Measurements from ENCODE around the gene CDC27. TPM values are rescaled to one million over a fixed set of nuclear protein-coding genes. Genes with fewer than 3 reads are reported as not detected.

CDC27 gene
- total RNA-seq, 4 donors from 2014 or later: 37.5 to 63.9 (median 40.6) TPM

DNA sequence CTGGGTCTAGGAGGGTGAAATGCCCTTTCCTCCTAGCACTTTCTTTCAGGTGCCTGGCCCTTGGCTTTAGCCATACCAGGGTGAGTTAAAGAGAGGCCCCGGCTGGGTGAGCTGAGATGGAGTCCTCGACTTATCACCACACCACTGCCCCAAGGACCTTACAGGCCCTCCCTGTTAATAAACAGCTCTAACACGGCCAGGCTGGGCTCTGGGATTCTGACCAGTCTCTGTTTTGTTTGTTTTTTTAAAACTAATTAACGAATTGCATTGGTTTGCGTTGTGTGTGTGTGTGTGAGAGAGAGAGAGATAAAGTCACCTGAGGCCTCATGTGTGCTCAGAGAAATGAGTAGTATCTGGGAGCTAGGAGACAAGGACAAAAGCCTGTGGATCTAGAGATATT is 34.4 kb upstream of the CDC27 start:
- no peaks in the 10 kb centered on the region for H3K27me3 ChIP-seq
- no peaks in the 10 kb centered on the region for H3K9me3 ChIP-seq
- in situ Hi-C loops (cut with MboI; ENCODE audit: low pct_ligation_motif_present in 1 of 4, low pct_unique_long_range_greater_than_20kb in 1 of 4, low sequenced_read_pairs in 3 of 4) (no loop called here), intact Hi-C loops (cut with DNase I; ENCODE audit: low total_unique reads) (no loop called here)
- no peaks in the 10 kb centered on the region for H3K36me3 ChIP-seq
- no peak overlapping the region for H3K27ac ChIP-seq
- no peak for DNase-seq
- 90% methylated on average over 5 of the region's 5 CpGs; no CpG with 5 or more reads in 1 of the 2 donors for WGBS, 2 donors (ENCODE audit: low coverage in 1 of 2)
- no peak overlapping the region for H3K4me3 ChIP-seq
- TF ChIP-seq POLR2A (IDR thresholded peaks at IDR 0.05) (no peak), EP300 (IDR thresholded peaks at IDR 0.05; ENCODE audit: low read depth) (no peak)
- TF ChIP-seq, protein P1, sequence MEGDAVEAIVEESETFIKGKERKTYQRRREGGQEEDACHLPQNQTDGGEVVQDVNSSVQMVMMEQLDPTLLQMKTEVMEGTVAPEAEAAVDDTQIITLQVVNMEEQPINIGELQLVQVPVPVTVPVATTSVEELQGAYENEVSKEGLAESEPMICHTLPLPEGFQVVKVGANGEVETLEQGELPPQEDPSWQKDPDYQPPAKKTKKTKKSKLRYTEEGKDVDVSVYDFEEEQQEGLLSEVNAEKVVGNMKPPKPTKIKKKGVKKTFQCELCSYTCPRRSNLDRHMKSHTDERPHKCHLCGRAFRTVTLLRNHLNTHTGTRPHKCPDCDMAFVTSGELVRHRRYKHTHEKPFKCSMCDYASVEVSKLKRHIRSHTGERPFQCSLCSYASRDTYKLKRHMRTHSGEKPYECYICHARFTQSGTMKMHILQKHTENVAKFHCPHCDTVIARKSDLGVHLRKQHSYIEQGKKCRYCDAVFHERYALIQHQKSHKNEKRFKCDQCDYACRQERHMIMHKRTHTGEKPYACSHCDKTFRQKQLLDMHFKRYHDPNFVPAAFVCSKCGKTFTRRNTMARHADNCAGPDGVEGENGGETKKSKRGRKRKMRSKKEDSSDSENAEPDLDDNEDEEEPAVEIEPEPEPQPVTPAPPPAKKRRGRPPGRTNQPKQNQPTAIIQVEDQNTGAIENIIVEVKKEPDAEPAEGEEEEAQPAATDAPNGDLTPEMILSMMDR (IDR thresholded peaks at IDR 0.05): no peak
- peaks cover 5 to 21% (median 14%) of the 10 kb centered on the region in 4 donors for H3K4me1 ChIP-seq

DNA sequence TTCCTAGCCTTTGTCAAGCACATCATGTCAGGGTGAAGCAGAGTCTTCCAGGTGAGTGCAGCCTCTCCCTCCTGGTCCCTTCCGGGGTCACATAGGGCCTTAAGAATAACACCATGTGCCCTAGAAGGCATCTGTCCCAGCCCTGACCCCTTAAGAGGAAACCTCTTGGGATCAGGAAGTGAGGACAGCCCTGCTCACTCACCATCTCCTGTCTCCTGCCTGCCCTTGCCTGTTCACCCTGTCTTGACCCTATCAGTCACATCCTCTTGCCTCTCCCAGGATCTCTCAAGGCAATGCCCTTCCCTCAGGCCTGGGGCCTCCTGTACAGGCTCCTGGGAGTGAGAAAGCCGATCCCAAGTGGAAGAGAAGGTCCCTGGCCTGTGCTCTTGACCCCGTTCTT is 33.9 kb upstream of the CDC27 start:
- Histone ChIP-seq H3K9me3 (no peaks in the 10 kb centered on the region), H3K4me3 (no peak overlapping the region), H3K36me3 (no peaks in the 10 kb centered on the region), H3K27me3 (no peaks in the 10 kb centered on the region), H3K27ac (no peak overlapping the region), H3K4me1 (peaks cover 5 to 21% (median 14%) of the 10 kb centered on the region in 4 donors)
- in situ Hi-C loops (cut with MboI; ENCODE audit: low pct_ligation_motif_present in 1 of 4, low pct_unique_long_range_greater_than_20kb in 1 of 4, low sequenced_read_pairs in 3 of 4): no loop called here
- TF ChIP-seq, protein P1 (IDR thresholded peaks at IDR 0.05): no peak
- TF ChIP-seq POLR2A (IDR thresholded peaks at IDR 0.05) (no peak), EP300 (IDR thresholded peaks at IDR 0.05; ENCODE audit: low read depth) (no peak), POLR2AphosphoS5 (IDR thresholded peaks at IDR 0.05) (no peak)
- 85 to 90% methylated on average over 3 of the region's 3 CpGs for WGBS, 2 donors (ENCODE audit: low coverage in 1 of 2)
- intact Hi-C loops (cut with DNase I; ENCODE audit: low total_unique reads): no loop called here
- no peak for DNase-seq

DNA sequence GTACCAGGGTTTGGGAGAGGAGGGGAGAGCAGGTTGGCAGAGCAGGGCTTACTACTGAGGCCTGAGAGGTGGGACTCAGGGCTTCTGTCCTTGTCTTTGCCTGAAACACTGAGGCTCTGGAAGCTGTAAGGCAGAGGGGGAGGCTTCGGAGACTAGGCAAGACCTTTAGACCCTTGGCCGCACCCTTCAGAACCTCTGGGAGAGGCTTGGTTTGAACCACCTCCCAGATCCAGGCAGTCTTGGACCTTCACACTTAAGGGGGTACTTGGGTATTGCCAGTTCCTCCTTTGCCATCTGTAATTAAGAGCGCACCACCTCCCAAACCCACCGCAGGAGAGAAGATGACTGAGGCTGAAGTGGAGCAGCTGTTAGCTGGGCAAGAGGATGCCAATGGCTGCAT is 33.0 kb upstream of the CDC27 start:
- Histone ChIP-seq H3K36me3 (no peaks in the 10 kb centered on the region), H3K9me3 (no peaks in the 10 kb centered on the region), H3K27ac (no peak overlapping the region), H3K4me1 (peaks cover 5 to 21% (median 14%) of the 10 kb centered on the region in 4 donors), H3K27me3 (no peaks in the 10 kb centered on the region), H3K4me3 (no peak overlapping the region)
- no peak for TF ChIP-seq POLR2AphosphoS5 (IDR thresholded peaks at IDR 0.05)
- in situ Hi-C loops (cut with MboI; ENCODE audit: low pct_ligation_motif_present in 1 of 4, low pct_unique_long_range_greater_than_20kb in 1 of 4, low sequenced_read_pairs in 3 of 4) (no loop called here), intact Hi-C loops (cut with DNase I; ENCODE audit: low total_unique reads) (no loop called here)
- DNase-seq: no peak
- 88% methylated on average over 4 of the region's 4 CpGs; no CpG with 5 or more reads in 1 of the 2 donors for WGBS, 2 donors (ENCODE audit: low coverage in 1 of 2)

DNA sequence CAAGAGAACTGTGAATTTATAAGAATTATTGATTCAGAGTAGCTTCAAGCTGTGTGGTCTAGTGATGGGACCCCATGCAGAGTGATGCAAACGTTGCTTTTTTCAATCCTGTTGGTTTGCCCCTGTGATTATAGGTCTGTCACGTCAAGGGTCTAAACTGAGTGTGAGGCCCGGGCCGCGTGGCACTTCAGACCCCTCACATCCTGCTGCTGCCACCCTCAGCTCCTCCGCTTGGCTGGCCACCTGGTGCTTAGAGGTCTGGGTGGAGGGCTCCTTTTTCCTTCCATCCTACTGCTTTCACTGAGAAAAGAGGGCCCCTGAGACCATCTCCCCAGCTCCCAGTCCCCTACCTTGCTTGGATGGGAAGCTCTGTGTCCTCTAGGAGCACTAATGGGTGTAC is 32.1 kb upstream of the CDC27 start:
- intact Hi-C loops (cut with DNase I; ENCODE audit: low total_unique reads) (no loop called here), in situ Hi-C loops (cut with MboI; ENCODE audit: low pct_ligation_motif_present in 1 of 4, low pct_unique_long_range_greater_than_20kb in 1 of 4, low sequenced_read_pairs in 3 of 4) (no loop called here)

More for the DNA sequence above, 32.1 kb upstream of the CDC27 start:
- no peak for DNase-seq
- Histone ChIP-seq H3K36me3 (no peaks in the 10 kb centered on the region), H3K27me3 (no peaks in the 10 kb centered on the region), H3K4me1 (peaks cover 5 to 19% (median 13%) of the 10 kb centered on the region in 4 donors), H3K9me3 (no peaks in the 10 kb centered on the region), H3K27ac (no peak overlapping the region), H3K4me3 (no peak overlapping the region)
- TF ChIP-seq EP300 (IDR thresholded peaks at IDR 0.05; ENCODE audit: low read depth) (no peak), POLR2A (IDR thresholded peaks at IDR 0.05) (no peak), POLR2AphosphoS5 (IDR thresholded peaks at IDR 0.05) (no peak)
- TF ChIP-seq, protein P1 (IDR thresholded peaks at IDR 0.05): no peak
- WGBS, 2 donors (ENCODE audit: low coverage in 1 of 2): 89% methylated on average over 5 to 6 of the region's 6 CpGs

Measured in transverse colon (tissue), 4 donors.